CD4-positive, alpha-beta T cell treated with Interleukin-4 for 4 hours (primary cell): ENCODE results near the gene CHN1.
A peak's percentile ranks its signal among the peaks of the same experiment; 100 is the strongest.

Experiments
- DNase-seq: peaks from one replicate; pipeline ENCODE4 v3.0.0-alpha.2; 2020

CHN1 gene

GRCh38 chr2:174781996-174782395 is 223.2 kb downstream of the CHN1 start:
- no peak for DNase-seq

DNA sequence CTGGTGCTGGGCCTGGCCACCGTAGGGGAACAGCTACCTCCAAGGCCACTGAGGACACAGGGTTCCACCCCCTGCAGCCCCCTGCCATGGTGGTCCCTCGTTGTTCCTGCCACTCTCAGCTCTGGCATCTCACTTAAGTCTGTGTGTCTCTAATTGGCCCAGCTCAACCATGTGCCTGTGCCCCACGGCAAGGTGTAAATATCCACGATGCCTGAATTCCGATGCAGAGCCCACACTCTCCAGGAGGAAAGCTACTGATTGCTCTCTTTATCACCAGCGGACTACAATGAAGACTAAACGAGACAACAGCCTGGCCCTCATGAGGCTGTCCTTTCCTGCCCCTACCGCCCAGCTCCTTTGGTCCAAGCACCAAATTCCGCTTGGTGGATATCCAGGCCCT is 223.9 kb downstream of the CHN1 start:
- no peak for DNase-seq

- no peak for DNase-seq
These were observed 224.3 kb downstream of the CHN1 start for GRCh38 chr2:174780856-174781255.

- no peak for DNase-seq
These were observed 224.9 kb downstream of the CHN1 start for GRCh38 chr2:174780191-174780840.

DNA sequence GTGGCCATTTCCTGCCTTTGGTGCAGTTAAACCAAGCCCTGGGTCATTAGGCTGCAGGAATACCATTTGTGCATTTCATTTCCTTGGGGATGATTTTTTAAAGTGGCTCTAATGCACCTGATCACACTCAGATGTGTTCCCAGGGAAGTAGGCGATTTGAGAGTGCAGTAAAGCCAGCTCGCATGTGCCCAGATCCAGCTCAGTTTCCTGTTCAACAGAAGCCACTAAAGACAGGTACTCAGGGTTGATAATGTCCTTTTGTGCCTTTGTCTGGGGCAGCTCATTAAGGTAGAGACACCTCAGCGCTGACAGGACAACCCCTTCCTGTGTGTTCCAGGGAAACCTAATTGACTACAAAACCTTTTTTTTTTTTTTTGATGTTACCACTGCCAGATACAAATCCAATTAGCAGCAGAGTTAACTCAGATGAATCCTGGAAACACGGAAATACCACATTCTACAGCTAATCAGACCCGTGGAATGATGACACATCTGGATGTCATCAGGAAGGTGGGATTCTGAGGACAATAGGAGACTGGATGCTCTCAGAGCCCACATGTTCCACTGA is 225.7 kb downstream of the CHN1 start:
- DNase-seq: no peak

- DNase-seq: peak; percentile 71
These were observed 226.8 kb downstream of the CHN1 start for GRCh38 chr2:174778085-174778981.

- DNase-seq: no peak
These were observed 227.7 kb downstream of the CHN1 start for GRCh38 chr2:174777347-174778084.

GRCh38 chr2:174776675-174777074 is 228.5 kb downstream of the CHN1 start:
- DNase-seq: no peak

GRCh38 chr2:174776223-174776622 is 229.0 kb downstream of the CHN1 start:
- no peak for DNase-seq

DNA sequence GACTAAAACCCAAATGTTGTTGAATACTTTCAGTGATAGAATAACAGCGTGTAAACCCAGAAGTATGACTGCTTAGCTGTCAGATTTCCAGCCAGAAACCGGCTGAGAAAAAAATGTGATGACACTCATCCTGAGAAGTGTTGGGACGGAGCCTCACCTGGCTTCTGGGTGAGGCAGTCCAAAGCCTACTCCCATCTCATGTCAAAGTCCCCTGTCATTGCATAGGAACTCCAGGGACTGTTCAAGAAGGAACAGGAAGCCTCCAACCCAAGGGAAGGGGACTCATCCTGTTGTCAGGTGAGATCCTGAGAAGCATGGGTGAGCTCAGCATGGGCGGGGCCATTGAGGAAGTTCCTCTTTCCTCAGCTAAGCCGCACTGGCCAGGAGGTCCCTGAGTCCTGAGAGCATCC is 229.6 kb downstream of the CHN1 start:
- no peak for DNase-seq

- no peak for DNase-seq
These were observed 230.3 kb downstream of the CHN1 start for GRCh38 chr2:174774886-174775285.

DNA sequence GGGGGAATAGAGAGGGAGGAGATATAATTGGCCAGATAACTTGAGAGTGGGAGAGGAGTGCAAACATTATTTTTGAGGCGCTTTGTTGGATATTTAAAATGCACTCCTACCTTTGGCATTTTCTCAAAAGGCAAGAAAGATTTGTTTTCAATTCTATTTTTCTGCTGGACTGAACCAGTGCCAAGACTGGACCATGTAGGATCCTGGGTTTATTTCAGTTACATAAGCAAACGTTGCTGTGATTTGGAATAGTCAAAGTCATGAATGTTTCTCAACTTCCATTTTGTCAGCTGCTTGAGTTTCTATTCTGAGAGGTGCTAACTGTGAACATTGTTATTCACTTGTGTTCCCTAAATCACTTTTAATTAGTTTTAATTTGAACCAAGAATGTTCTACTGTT is 232.0 kb downstream of the CHN1 start:
- no peak for DNase-seq

DNA sequence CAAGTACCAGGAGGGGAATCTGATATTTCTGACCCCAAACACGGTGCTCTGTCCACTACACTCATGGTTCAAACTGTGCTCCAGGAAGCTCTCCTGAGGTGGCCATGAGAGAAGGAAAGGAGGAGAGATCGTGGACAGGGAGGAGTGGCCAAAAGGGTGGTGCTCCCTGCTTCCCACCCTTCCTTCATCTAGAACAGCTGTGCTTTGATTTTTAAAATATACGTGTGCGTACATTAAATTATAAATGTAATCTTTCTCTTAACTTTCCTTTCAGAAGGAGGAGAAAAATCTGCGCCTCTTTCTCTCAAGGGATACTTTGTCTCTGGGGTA is 232.7 kb downstream of the CHN1 start:
- DNase-seq: no peak

DNA sequence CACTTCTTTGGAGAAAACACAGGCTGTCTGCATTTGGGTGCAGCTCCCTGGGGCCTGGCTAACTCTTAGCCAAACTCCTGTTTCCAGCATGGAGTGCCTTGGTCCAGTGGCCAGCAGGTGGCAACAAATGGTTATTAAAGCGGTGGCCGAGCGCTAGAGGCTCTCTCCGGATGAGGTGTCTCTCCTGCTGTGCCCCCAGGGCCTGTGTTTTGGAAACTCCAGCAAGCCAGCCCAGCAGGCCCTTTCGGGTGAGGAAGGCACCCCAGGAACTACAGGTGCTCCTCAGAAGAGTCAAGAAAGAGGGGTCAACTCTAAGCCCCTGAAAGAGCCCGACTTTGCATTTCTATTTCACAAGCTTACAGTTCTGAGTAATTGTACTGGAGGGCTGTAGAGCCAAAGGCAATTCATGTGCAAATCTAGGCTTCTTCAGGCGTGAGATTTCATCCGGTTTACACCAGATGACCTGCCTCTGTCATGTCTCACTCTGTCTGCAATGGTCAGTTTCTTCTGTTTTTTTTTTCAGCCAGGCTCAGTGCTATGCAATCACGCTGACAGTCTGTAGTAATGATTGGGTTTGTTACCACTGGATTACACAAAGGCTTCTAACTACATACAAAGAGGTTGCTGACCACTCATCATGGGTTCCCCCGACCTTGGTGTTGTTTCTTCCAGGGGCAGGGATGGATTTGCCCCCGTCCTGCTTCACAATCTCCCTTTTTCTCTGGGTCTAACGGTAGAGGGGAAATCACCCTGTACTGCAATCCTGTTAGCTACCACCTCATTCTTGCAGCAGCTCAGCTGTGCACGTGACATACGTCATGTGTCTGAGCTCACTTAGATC is 233.3 kb downstream of the CHN1 start:
- DNase-seq: no peak

GRCh38 chr2:174771136-174771535 is 234.0 kb downstream of the CHN1 start:
- DNase-seq: no peak

- no peak for DNase-seq
These were observed 236.6 kb downstream of the CHN1 start for GRCh38 chr2:174768557-174768956.

- no peak for DNase-seq
These were observed 238.9 kb downstream of the CHN1 start for GRCh38 chr2:174766271-174766670.

DNA sequence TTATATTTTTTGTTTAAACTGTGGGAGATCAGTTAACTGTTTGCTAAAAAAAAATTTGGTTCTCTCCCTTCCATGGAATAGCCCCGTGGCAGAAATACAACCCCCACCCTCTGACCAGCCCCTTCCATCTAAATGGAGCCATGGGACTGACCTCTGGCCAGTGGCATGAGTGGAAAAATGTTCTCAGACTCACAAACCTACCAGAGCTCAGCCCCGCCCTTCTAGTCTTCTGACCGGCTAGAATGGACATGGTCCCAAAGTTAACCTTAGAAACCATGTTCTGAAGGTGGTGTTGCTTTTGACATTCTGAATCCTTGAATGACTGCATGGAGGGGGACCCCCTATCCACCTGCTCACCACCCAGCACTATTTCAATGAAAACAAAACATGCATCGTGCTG is 239.6 kb downstream of the CHN1 start:
- DNase-seq: no peak

- DNase-seq: no peak
These were observed 240.6 kb downstream of the CHN1 start, which contains the start of gene CHRNA1 for GRCh38 chr2:174764280-174765255. TSS of gene CHRNA1 (minus strand) at chr2:174764472. CDS start at chr2:174764394, 78 bp downstream.

DNA sequence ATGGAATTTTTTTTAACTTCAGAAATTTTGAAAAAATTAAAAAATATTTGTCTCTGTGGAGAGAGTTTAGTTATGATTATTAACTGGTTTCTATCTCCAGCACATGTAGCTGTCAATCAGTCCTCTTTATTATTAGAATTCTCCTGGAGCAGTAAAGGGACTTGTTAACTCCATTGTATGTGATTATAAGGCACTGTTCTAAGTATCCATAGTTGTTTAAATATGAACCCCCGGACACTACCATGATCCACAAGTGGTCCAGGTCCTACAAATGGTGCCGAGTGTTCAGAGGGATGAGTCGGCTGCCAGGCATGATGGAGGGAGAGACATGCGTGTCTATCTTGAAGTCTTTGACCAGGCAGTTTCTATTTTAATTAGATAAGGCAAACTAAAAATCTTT is 241.4 kb downstream of the CHN1 start:
- DNase-seq: no peak

GRCh38 chr2:174762464-174762863 is 242.7 kb downstream of the CHN1 start:
- DNase-seq: no peak
